IMR-90 (cell line): Measurements from ENCODE around the gene RBM10. TPM values are rescaled to one million over a fixed set of nuclear protein-coding genes. Genes with fewer than 3 reads are reported as not detected.

Experiments used
- ATAC-seq: fragments of 200-7000 bp; cut with Tn5 transposase; 2 replicates; pipeline ENCODE4 v1.9.1; 2020; ENCODE audit warnings: low read depth, mild to moderate bottlenecking, moderate library complexity
- BruUV-seq: library from RNA; stranded (reverse); fragments of 400-500 nt; replicated peaks from 2 replicates; lab custom pipeline; 2021; lab: Mats Ljungman, UMichigan
- CTCF ChIA-PET: fragments of 300-600 bp; formaldehyde crosslinking; extraction: SDS; loops from one replicate; lab custom pipeline; 2021; ENCODE audit warnings: antibody characterized with exemption; lab: Yijun Ruan, JAX
- POLR2A ChIA-PET: fragments of 300-600 bp; sonication (Branson Sonifier 250); formaldehyde crosslinking; loops from one replicate; lab custom pipeline; 2022; ENCODE audit warnings: antibody characterized with exemption; ENCODE audit not compliant: unreplicated experiment; lab: Charles Lee
- DNase-seq: peaks from one replicate; pipeline ENCODE4 v3.0.0; 2013
- H2AFZ ChIP-seq: replicated peaks from 2 replicates; pipeline ENCODE3; 2013; ENCODE audit warnings: low read length, mild to moderate bottlenecking; ENCODE audit not compliant: poor library complexity
- H2AK5ac ChIP-seq: 2 replicates; pipeline ENCODE4 v1.6.1; 2013; ENCODE audit warnings: low read depth, low read length, inconsistent platforms
- H2AK9ac ChIP-seq: replicated peaks from 2 replicates; pipeline ENCODE3; 2013; ENCODE audit warnings: mild to moderate bottlenecking, low read depth, low read length, moderate library complexity; ENCODE audit not compliant: poor library complexity
- H2BK120ac ChIP-seq: 2 replicates; pipeline ENCODE4 v1.6.1; 2013; ENCODE audit warnings: low read depth, low read length, inconsistent platforms
- H2BK15ac ChIP-seq: 3 replicates; pipeline ENCODE4 v1.6.1; 2013; ENCODE audit warnings: low read depth, low read length, inconsistent platforms
- H2BK20ac ChIP-seq: 2 replicates; pipeline ENCODE4 v1.6.1; 2013; ENCODE audit warnings: low read depth, mild to moderate bottlenecking, inconsistent platforms, low read length, moderate library complexity
- H2BK5ac ChIP-seq: 2 replicates; pipeline ENCODE4 v1.6.1; 2013; ENCODE audit warnings: mild to moderate bottlenecking, low read depth, low read length, inconsistent platforms; ENCODE audit not compliant: poor library complexity, severe bottlenecking
- H3K14ac ChIP-seq: replicated peaks from 2 replicates; pipeline ENCODE4 v1.6.1; 2013; ENCODE audit warnings: low read depth, low read length, inconsistent platforms
- H3K18ac ChIP-seq: 2 replicates; pipeline ENCODE4 v1.6.1; 2013; ENCODE audit warnings: low read depth, low read length, control low read depth
- H3K23ac ChIP-seq: 2 replicates; pipeline ENCODE4 v1.6.1; 2013; ENCODE audit warnings: low read depth, low read length, inconsistent platforms
- H3K27ac ChIP-seq: 2 replicates; pipeline ENCODE4 v1.5.1; 2013; ENCODE audit warnings: mild to moderate bottlenecking, control low read depth, low read length; ENCODE audit not compliant: insufficient read depth
- H3K27me3 ChIP-seq: 2 replicates; pipeline ENCODE4 v1.6.1; 2013; ENCODE audit warnings: low read length; ENCODE audit not compliant: control insufficient read depth, insufficient read depth
- H3K36me3 ChIP-seq: 2 replicates; pipeline ENCODE4 v1.6.1; 2013; ENCODE audit warnings: low read length, mixed read lengths; ENCODE audit not compliant: control insufficient read depth, insufficient read depth
- H3K4ac ChIP-seq: 2 replicates; pipeline ENCODE4 v1.6.1; 2013; ENCODE audit warnings: low read depth, low read length, inconsistent platforms
- H3K4me1 ChIP-seq: 2 replicates; pipeline ENCODE4 v1.6.1; 2013; ENCODE audit warnings: low read length, mixed read lengths; ENCODE audit not compliant: control insufficient read depth, insufficient read depth
- H3K4me2 ChIP-seq: 2 replicates; pipeline ENCODE4 v1.6.1; 2013; ENCODE audit warnings: low read depth, mild to moderate bottlenecking, control low read depth, low read length, moderate library complexity
- H3K4me3 ChIP-seq: 2 replicates; pipeline ENCODE4 v1.5.1; 2013; ENCODE audit warnings: low read depth, mild to moderate bottlenecking, control low read depth, low read length, moderate library complexity; ENCODE audit not compliant: insufficient read depth
- H3K56ac ChIP-seq: 2 replicates; pipeline ENCODE4 v1.6.1; 2013; ENCODE audit warnings: low read length, inconsistent platforms; ENCODE audit not compliant: insufficient read depth; ENCODE audit errors: extremely low read depth
- H3K79me1 ChIP-seq, 2 experiments: 2 replicates each; pipeline ENCODE4 v1.6.1; 2013; ENCODE audit warnings: low read length in 2 of 2, inconsistent platforms in 1 of 2, low read depth in 1 of 2
- H3K9ac ChIP-seq: 2 replicates; pipeline ENCODE4 v1.6.1; 2013; ENCODE audit warnings: low read depth, low read length, control low read depth
- H3K9me1 ChIP-seq: 2 replicates; pipeline ENCODE4 v1.6.1; 2013; ENCODE audit warnings: low read length, inconsistent platforms; ENCODE audit not compliant: insufficient read depth
- H3K9me3 ChIP-seq: 2 replicates; pipeline ENCODE4 v1.6.1; 2013; ENCODE audit warnings: low read length; ENCODE audit not compliant: control insufficient read depth, insufficient read depth
- H4K20me1 ChIP-seq: 2 replicates; pipeline ENCODE4 v1.6.1; 2013; ENCODE audit warnings: low read length, inconsistent platforms; ENCODE audit not compliant: insufficient read depth
- H4K5ac ChIP-seq: 2 replicates; pipeline ENCODE4 v1.6.1; 2013; ENCODE audit warnings: mild to moderate bottlenecking, low read depth, low read length, control low read depth
- H4K8ac ChIP-seq, 2 experiments: 2 replicates each; pipeline ENCODE4 v1.6.1; 2013; ENCODE audit warnings: low read depth in 2 of 2, low read length in 2 of 2, control low read depth in 1 of 2, inconsistent platforms in 1 of 2
- H4K91ac ChIP-seq: 2 replicates; pipeline ENCODE4 v1.6.1; 2013; ENCODE audit warnings: low read depth, low read length, inconsistent platforms; ENCODE audit not compliant: insufficient read depth
- BHLHE40 ChIP-seq: fragments of 150-350 bp; IDR thresholded peaks from 2 replicates; pipeline ENCODE4 v1.6.1; 2016; ENCODE audit warnings: mild to moderate bottlenecking, low read depth, low read length
- CEBPB ChIP-seq: IDR thresholded peaks from 2 replicates; pipeline ENCODE4 v1.6.1; 2012; ENCODE audit warnings: low read depth, low read length, improper control_type of control experiment
- CHD1 ChIP-seq: IDR thresholded peaks from 2 replicates; pipeline ENCODE4 v1.6.1; 2012; ENCODE audit warnings: low read depth, low read length, improper control_type of control experiment
- MAZ ChIP-seq: IDR thresholded peaks from 2 replicates; pipeline ENCODE4 v1.6.1; 2012; ENCODE audit warnings: low read depth, mild to moderate bottlenecking, low read length, improper control_type of control experiment, moderate library complexity, borderline replicate concordance
- RCOR1 ChIP-seq: IDR thresholded peaks from 2 replicates; pipeline ENCODE4 v1.6.1; 2012; ENCODE audit warnings: mild to moderate bottlenecking, low read length, improper control_type of control experiment; ENCODE audit not compliant: insufficient replicate concordance
- RFX5 ChIP-seq: IDR thresholded peaks from 2 replicates; pipeline ENCODE4 v1.8.0; 2012; ENCODE audit warnings: low read depth, mild to moderate bottlenecking, low read length, moderate library complexity
- SMC3 ChIP-seq: fragments of 150-350 bp; IDR thresholded peaks from 2 replicates; pipeline ENCODE4 v1.6.1; 2016; ENCODE audit warnings: low read depth, mild to moderate bottlenecking, antibody characterized with exemption, low read length, moderate library complexity
- WGBS, 2 experiments: methylation state at CpG; one replicate each; pipeline versions ENCODE4 v1.1.5 to v1.1.7; 2013; ENCODE audit warnings: missing lambda C conversion rate in 2 of 2; ENCODE audit not compliant: insufficient read length in 1 of 2; ENCODE audit errors: extremely low coverage in 2 of 2; 5-methylcytosine and 5-hydroxymethylcytosine counted together
- dilution Hi-C: fragments of 300-500 bp; cut with HindIII; formaldehyde crosslinking; loops from one replicate; pipeline ENCODE4 v1.14.3; 2018; ENCODE audit warnings: low sequenced_read_pairs; ENCODE audit not compliant: unreplicated experiment
- in situ Hi-C: fragments of 300-500 bp; cut with MboI; formaldehyde crosslinking; loops from 3 replicates; pipeline ENCODE4 v1.14.3; 2019; ENCODE audit warnings: low sequenced_read_pairs, inconsistent platforms, mixed read lengths
- intact Hi-C: fragments of 100-400 bp; cut with micrococcal nuclease; formaldehyde crosslinking; loops from 2 replicates; pipeline ENCODE4 v1.10.0; 2022
- polyA plus RNA-seq, 3 experiments: library from polyadenylated mRNA; depleted of rRNA; stranded (reverse); fragments of >200 nt; gene quantifications; 2 replicates each; pipeline ENCODE4 v1.2.3, GENCODE V29; 2012; ENCODE audit warnings: low replicate concordance in 1 of 3
- total RNA-seq: library from RNA; depleted of rRNA; stranded (reverse); fragments of >200 nt; gene quantifications from 2 replicates; pipeline ENCODE4 v1.2.3, GENCODE V29; 2012
- TF ChIP-seq, protein P1 (sequence below): fragments of 150-350 bp; IDR thresholded peaks from 2 replicates; pipeline ENCODE4 v1.6.1; 2017; ENCODE audit warnings: mild to moderate bottlenecking, antibody characterized with exemption, low read length, low read depth

RBM10 gene
- total and polyA plus RNA-seq, 2 of the 4 experiments (the other 2 are of a cell fraction): 33.4 to 36.0 TPM

DNA sequence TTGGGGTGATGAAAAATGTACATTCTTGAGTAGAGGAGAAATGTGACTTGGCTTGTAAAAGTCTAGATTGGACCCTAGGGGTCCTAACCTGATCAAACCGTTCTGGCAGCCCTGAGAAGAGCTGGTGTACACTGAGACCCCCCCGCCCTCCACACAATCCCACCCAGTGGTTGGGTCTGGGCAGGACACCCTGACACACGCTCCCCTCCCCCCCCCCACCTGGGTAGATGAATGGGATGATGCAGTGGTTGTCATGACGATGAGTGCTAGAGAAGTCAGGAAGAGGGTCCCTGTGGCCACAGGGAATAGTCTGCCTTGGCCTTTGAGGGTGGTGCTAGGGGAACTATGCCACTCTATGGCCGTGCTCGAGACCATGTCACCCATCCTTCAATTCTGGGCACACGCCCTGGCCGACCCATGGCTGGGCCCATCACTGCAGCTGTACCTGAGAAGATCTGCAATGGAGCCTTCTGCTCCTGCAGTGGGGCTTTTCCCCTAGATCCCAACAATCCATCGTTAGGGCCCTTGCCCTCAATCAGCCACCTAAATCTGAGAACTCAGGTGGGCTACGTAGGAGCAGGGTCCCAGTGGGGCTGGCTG lies 77.8 kb downstream of the RBM10 start:
- Histone ChIP-seq H3K4me1 (peaks cover 5% of the 10 kb centered on the region; the same call in 1 of the 2 replicates), H2AK9ac (no peak overlapping the region), H3K27me3 (peaks cover 3% of the 10 kb centered on the region; the same call in 1 of the 2 replicates), H3K23ac (no peak overlapping the region), H3K36me3 (peaks cover 46% of the 10 kb centered on the region), H4K91ac (no peak overlapping the region), H3K79me1 (peaks cover 0 to 24% of the 10 kb centered on the region in 2 experiments; a peak in 2 of 4 replicates), H3K27ac (no peak overlapping the region), H3K18ac (no peak overlapping the region), H3K9me1 (peaks cover 19% of the 10 kb centered on the region), H3K56ac (no peak overlapping the region), H3K14ac (no peak overlapping the region), H2BK20ac (no peak overlapping the region), H2AK5ac (no peak overlapping the region), H3K4ac (no peak overlapping the region), H3K4me2 (no peak overlapping the region), H3K9me3 (no peaks in the 10 kb centered on the region), H3K9ac (no peak overlapping the region), H2AFZ (no peak overlapping the region), H2BK5ac (no peak overlapping the region), H2BK120ac (no peak overlapping the region), H3K4me3 (no peak overlapping the region), H4K5ac (no peak overlapping the region), H4K8ac (no peak overlapping the region), H2BK15ac (no peak overlapping the region), H4K20me1 (peaks cover 57% of the 10 kb centered on the region)
- dilution Hi-C loops: no loop called here
- in situ Hi-C loops: loop anchor here (25.0 kb wide), 1 partner anchor 414 kb away; the partner anchor contains the start of gene CFP
- ChIA-PET POLR2A (no interaction called here), CTCF (no interaction called here)
- TF ChIP-seq MAZ (no peak), CEBPB (no peak), RCOR1 (no peak), BHLHE40 (no peak), RFX5 (no peak), CHD1 (no peak), SMC3 (no peak)
- TF ChIP-seq, protein P1, sequence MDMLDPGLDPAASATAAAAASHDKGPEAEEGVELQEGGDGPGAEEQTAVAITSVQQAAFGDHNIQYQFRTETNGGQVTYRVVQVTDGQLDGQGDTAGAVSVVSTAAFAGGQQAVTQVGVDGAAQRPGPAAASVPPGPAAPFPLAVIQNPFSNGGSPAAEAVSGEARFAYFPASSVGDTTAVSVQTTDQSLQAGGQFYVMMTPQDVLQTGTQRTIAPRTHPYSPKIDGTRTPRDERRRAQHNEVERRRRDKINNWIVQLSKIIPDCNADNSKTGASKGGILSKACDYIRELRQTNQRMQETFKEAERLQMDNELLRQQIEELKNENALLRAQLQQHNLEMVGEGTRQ: no peak
- ATAC-seq (no peak), DNase-seq (no peak)
- intact Hi-C loops: no loop called here
- 96% methylated on average over 4 of the region's 10 CpGs; no CpG with 5 or more reads in 1 of the 2 experiments for WGBS, 2 experiments
- no TSS peak for BruUV-seq
